Liver (tissue), 9 donors: ENCODE measurements around the gene PPIL4. TPM values are rescaled to one million over a fixed set of nuclear protein-coding genes. Genes with fewer than 3 reads are reported as not detected.

ENCODE experiments used
- DNase-seq: peaks from one replicate; pipeline ENCODE4 v3.0.0-alpha.2; 2017; ENCODE audit warnings: low spot score
- H3K27ac ChIP-seq, 2 donors: one replicate each; pipeline ENCODE4 v1.7.0; 2013; ENCODE audit warnings: inconsistent platforms in 2 of 2, low read length in 2 of 2, control low read depth in 1 of 2, low read depth in 1 of 2, mild to moderate bottlenecking in 1 of 2
- H3K27me3 ChIP-seq, 4 donors: one replicate each; pipeline versions ENCODE4 v1.6.1 to v1.7.0; 2013; ENCODE audit warnings: low read length in 3 of 4, inconsistent platforms in 1 of 4, mild to moderate bottlenecking in 1 of 4, moderate library complexity in 1 of 4; ENCODE audit not compliant: control insufficient read depth in 4 of 4, insufficient read depth in 4 of 4
- H3K36me3 ChIP-seq, 4 donors: one replicate each; pipeline versions ENCODE4 v1.6.1 to v1.7.0; 2013; ENCODE audit warnings: low read length in 3 of 4, mild to moderate bottlenecking in 3 of 4, low read depth in 1 of 4, moderate library complexity in 1 of 4; ENCODE audit not compliant: control insufficient read depth in 4 of 4, insufficient read depth in 3 of 4
- H3K4me1 ChIP-seq, 4 donors: one replicate each; pipeline versions ENCODE4 v1.6.1 to v1.7.0; 2013; ENCODE audit warnings: low read length in 3 of 4, mild to moderate bottlenecking in 3 of 4, moderate library complexity in 1 of 4; ENCODE audit not compliant: control insufficient read depth in 4 of 4, insufficient read depth in 4 of 4
- H3K4me3 ChIP-seq, 3 donors: one replicate each; pipeline versions ENCODE4 v1.6.1 to v1.7.0; 2013; ENCODE audit warnings: low read length in 3 of 3, control low read depth in 1 of 3, low read depth in 1 of 3, mild to moderate bottlenecking in 1 of 3
- H3K9ac ChIP-seq, 2 donors: one replicate each; pipeline ENCODE4 v1.7.0; 2013; ENCODE audit warnings: low read length in 2 of 2, mild to moderate bottlenecking in 2 of 2, moderate library complexity in 2 of 2, control low read depth in 1 of 2, low read depth in 1 of 2
- H3K9me3 ChIP-seq, 4 donors: one replicate each; pipeline versions ENCODE4 v1.6.1 to v1.7.0; 2013; ENCODE audit warnings: low read length in 3 of 4; ENCODE audit not compliant: control insufficient read depth in 4 of 4
- CTCF ChIP-seq: fragments of 150-350 bp; IDR thresholded peaks from 2 replicates; pipeline ENCODE4 v1.5.1; 2017; ENCODE audit warnings: improper control_type of control experiment, low read depth, low read length; ENCODE audit not compliant: missing input control
- EGR1 ChIP-seq, 2 donors: IDR thresholded peaks; 2 replicates each; pipeline ENCODE4 v1.6.1; 2016 to 2018; ENCODE audit warnings: antibody characterized with exemption in 2 of 2, low read depth in 2 of 2
- FOXA1 ChIP-seq: IDR thresholded peaks from 2 replicates; pipeline ENCODE4 v1.6.1; 2016; ENCODE audit warnings: antibody characterized with exemption
- FOXA2 ChIP-seq: IDR thresholded peaks from 2 replicates; pipeline ENCODE4 v1.6.1; 2016; ENCODE audit warnings: antibody characterized with exemption
- HNF4A ChIP-seq, 2 donors: conservative IDR thresholded peaks; 2 replicates each; pipeline ENCODE4 v1.6.1; 2016; ENCODE audit warnings: antibody characterized with exemption in 2 of 2, mild to moderate bottlenecking in 2 of 2
- HNF4G ChIP-seq: IDR thresholded peaks from 2 replicates; pipeline ENCODE4 v1.6.1; 2016; ENCODE audit warnings: antibody characterized with exemption
- JUND ChIP-seq, 2 donors: IDR thresholded peaks; 2 replicates each; pipeline ENCODE4 v1.6.1; 2016; ENCODE audit warnings: antibody characterized with exemption in 2 of 2
- RAD21 ChIP-seq, 2 donors: IDR thresholded peaks; 2 replicates each; pipeline ENCODE4 v1.6.1; 2016; ENCODE audit warnings: antibody characterized with exemption in 2 of 2, mild to moderate bottlenecking in 2 of 2
- REST ChIP-seq: IDR thresholded peaks from 2 replicates; pipeline ENCODE4 v1.6.1; 2016; ENCODE audit warnings: antibody characterized with exemption, mild to moderate bottlenecking
- RXRA ChIP-seq, 2 donors: IDR thresholded peaks; 2 replicates each; pipeline ENCODE4 v1.6.1; 2017 to 2018; ENCODE audit warnings: antibody characterized with exemption in 2 of 2, mild to moderate bottlenecking in 1 of 2
- SP1 ChIP-seq: IDR thresholded peaks from 2 replicates; pipeline ENCODE4 v1.6.1; 2018; ENCODE audit warnings: antibody characterized with exemption, mild to moderate bottlenecking
- YY1 ChIP-seq: IDR thresholded peaks from 2 replicates; pipeline ENCODE4 v1.6.1; 2016; ENCODE audit warnings: antibody characterized with exemption, mild to moderate bottlenecking
- ZBTB33 ChIP-seq: IDR thresholded peaks from 2 replicates; pipeline ENCODE4 v1.6.1; 2016; ENCODE audit warnings: antibody characterized with exemption
- WGBS: extraction: QIAGEN DNeasy Blood & Tissue Kit; methylation state at CpG from one replicate; pipeline ENCODE4 v1.1.7; 2013; 5-methylcytosine and 5-hydroxymethylcytosine counted together
- polyA plus RNA-seq, 2 donors: library from polyadenylated mRNA; stranded (reverse) in 1 of 2; unstranded in 1 of 2; fragments of 200-250 nt in 1 of 2; fragments of >200 nt in 1 of 2; fragmentation: Nextera tagmentation in 1 of 2; extraction: Ambion mirVana in 1 of 2; gene quantifications; one replicate each; pipeline versions ENCODE4 v1.2.1 to v1.2.3, GENCODE V29; 2013 to 2015
- total RNA-seq, 2 donors: library from RNA; depleted of rRNA; stranded (reverse); fragments of >200 nt; gene quantifications; one replicate each; pipeline ENCODE4 v1.2.3, GENCODE V29; 2014
- donor health status: healthy.
- donor health status: healthy.
- donor health status: healthy.
- donor health status: healthy.
- donor health status: healthy.

The PPIL4 gene
- total and polyA plus RNA-seq, 4 donors, result 6.4 to 13.1 (median 9.6) TPM

- no peak for TF ChIP-seq CTCF
- no peak for TF ChIP-seq RAD21 (IDR thresholded peaks at IDR 0.05)
- TF ChIP-seq EGR1 (IDR thresholded peaks at IDR 0.05; ENCODE audit: low read depth in 2 of 2), result no peak
- TF ChIP-seq ZBTB33, result no peak
Measured at GRCh38 chr6:149563928-149564325, 18.1 kb upstream of the PPIL4 start (continued).

- WGBS, result 90% methylated on average over 5 of the region's 5 CpGs
Measured at GRCh38 chr6:149563203-149563927, 17.5 kb upstream of the PPIL4 start.

GRCh38 chr6:149560736-149561135 is 14.9 kb upstream of the PPIL4 start:
- no peak overlapping the region for H3K9ac ChIP-seq
- peaks cover 0 to 5% (median 3%) of the 10 kb centered on the region in 4 donors for H3K4me1 ChIP-seq
- TF ChIP-seq CTCF, result peak; percentile 34
- no peak for TF ChIP-seq HNF4A (conservative IDR thresholded peaks at IDR 0.05)
- no peak for TF ChIP-seq HNF4G
- peak in 1 of 2 donors; percentile 12 for TF ChIP-seq RAD21 (IDR thresholded peaks at IDR 0.05)
- no peak for TF ChIP-seq SP1
- TF ChIP-seq FOXA2, result no peak
- TF ChIP-seq FOXA1, result no peak
- no peaks in the 10 kb centered on the region for H3K9me3 ChIP-seq
- H3K4me3 ChIP-seq, result no peak overlapping the region
- no peaks in the 10 kb centered on the region for H3K36me3 ChIP-seq
- WGBS, result 71% methylated on average over 3 of the region's 3 CpGs
- H3K27ac ChIP-seq, result no peak overlapping the region
- no peaks in the 10 kb centered on the region for H3K27me3 ChIP-seq
- no peak for DNase-seq

More at GRCh38 chr6:149563203-149563927, 17.5 kb upstream of the PPIL4 start:
- H3K9ac ChIP-seq, result no peak overlapping the region
- no peaks in the 10 kb centered on the region for H3K27me3 ChIP-seq
- H3K4me3 ChIP-seq, result no peak overlapping the region
- no peak for DNase-seq
- H3K36me3 ChIP-seq, result no peaks in the 10 kb centered on the region
- peaks cover 2 to 16% (median 9%) of the 10 kb centered on the region in 4 donors for H3K4me1 ChIP-seq
- no peaks in the 10 kb centered on the region for H3K9me3 ChIP-seq
- H3K27ac ChIP-seq, result no peak overlapping the region
- TF ChIP-seq REST, result no peak
- no peak for TF ChIP-seq RXRA (IDR thresholded peaks at IDR 0.05)
- no peak for TF ChIP-seq YY1
- no peak for TF ChIP-seq JUND (IDR thresholded peaks at IDR 0.05)
